T1000 (cell line): ENCODE results near the gene TMEM181.
"Not testable (repeated sequence)": the region's sequence is repeated elsewhere in the genome, so short reads cannot be mapped to it uniquely, and the experiment has no call there.

Source experiments
- DNase-seq: peaks from one replicate; lab custom pipeline; 2025; ENCODE audit warnings: mixed read lengths; lab: John Stamatoyannopoulos, UW

Gene TMEM181

DNA sequence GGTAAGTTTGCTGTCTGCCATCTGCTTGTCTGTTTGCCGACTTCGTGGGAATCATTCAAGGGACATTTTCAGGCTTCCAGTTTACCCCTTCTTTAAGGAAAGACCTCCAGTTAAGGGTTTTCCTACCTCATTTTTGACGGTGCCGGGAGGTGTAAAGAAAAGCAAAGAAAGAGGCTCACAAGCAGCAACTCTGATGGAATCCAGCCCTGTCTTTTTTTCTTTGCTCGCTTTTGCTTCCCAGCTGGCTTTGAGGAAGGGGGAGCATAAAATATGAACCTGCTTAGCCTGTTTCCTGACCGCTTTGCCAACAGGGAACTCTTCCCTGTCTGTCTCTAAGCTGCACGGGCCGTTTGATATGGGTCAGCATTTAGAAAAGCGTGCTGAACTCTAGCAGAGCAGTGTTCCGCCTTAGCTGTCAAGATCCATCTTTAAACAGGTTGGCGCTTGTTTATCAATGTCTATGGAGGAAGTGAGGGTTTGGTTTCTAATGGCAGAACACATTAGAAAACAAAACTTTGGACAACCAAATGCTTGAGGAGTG is 103.8 kb downstream of the TMEM181 start:
- no peak for DNase-seq

DNA sequence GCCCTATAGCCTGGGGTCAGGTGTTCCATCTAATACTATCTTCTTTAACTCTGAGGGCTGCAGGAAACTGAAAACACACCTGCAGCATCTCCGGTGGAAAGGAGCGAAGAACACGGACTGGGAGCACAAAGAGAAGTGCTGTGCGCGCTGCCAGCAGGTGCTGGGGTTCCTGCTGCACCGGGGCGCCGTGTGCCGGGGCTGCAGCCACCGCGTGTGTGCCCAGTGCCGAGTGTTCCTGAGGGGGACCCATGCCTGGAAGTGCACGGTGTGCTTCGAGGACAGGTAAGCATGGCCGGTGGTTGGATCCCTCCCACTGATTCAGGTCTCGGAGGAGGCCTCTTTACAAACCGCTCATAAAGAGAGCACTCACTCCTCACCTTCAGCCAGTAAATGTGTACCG is 105.4 kb downstream of the TMEM181 start:
- no peak for DNase-seq

DNA sequence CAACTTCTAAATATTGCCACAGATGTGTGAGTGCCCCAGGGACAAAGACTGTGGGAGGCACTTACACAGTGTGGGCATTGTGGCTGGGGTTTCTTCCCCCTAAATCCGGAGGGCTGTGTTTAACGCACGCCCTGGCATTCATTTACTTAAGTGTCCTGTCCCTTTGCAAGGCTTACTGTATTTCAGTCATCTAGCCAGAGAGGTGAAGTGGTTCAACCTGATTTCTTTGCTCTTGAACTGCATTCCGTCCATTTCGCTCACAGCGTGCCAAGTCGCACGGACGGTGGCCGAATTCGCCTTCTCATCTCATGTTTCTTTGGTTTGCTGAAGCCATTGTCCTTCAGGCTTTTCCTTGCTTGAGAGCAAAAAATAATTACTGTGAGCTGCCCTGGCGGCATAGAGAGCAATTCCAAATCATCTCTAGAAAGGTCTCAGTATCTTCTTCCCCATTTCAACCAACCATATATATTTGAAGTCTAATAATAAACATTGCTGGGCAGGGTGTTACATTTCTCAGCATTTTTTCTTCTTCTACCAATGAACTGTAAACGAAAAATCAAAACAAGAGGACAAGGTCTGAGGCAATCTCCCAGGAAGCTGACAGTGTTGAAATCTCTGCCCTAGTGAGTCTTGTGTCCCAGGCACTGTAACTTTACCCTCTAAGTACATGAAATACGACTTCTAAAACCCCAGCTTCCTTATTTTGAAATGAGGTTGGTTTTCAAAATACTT is 106.9 kb downstream of the TMEM181 start:
- DNase-seq = no peak

DNA sequence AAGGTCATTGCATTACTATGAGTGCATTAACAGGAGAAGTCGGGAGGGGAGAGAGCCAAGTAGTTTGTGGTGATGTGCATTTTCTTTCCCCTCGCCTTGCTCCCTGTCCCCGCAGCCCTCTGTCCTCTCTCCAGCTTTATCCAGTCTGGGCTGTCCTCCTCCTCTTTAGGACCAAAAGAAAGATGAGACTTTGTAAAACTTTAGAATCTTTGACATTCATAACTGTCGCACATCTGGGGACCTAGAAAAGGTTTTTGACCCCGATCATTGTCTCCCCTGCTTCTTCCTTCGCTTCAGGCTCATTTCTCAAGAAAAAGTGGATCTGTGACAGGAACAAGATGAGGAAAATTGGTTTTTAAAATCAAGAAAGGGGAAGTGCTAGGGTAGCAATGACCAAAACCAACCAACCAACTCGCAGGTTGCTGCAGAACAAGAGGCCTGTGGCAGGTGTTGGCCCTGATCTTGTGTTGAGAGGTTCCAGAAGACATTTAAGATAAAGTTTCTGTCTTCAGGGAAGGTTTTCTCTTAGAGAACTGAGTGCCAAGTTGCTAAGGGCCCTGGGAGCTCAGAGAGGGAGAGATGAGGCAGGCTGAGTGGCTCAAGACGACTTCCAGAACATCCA is 107.6 kb downstream of the TMEM181 start:
- DNase-seq = no peak

DNA sequence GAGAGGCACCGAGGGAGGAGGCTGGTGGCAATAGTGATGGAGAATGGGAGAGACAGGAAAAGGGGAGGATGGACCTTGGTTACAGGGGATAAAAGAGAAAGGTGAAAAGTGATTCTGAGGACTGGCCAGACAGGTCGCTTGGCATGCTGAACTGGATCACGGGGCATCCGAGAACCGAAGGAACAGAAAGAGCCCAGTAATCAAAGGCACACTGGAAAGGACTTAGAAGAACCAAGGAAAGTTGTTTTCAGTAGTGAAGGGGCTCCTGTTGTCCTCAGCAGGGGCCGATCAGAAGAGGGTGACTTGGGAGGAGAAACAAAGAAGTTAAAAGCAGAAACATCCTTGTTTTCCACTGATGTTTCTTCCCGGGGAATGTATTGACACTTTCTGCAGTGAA is 108.8 kb downstream of the TMEM181 start:
- DNase-seq = no peak

DNA sequence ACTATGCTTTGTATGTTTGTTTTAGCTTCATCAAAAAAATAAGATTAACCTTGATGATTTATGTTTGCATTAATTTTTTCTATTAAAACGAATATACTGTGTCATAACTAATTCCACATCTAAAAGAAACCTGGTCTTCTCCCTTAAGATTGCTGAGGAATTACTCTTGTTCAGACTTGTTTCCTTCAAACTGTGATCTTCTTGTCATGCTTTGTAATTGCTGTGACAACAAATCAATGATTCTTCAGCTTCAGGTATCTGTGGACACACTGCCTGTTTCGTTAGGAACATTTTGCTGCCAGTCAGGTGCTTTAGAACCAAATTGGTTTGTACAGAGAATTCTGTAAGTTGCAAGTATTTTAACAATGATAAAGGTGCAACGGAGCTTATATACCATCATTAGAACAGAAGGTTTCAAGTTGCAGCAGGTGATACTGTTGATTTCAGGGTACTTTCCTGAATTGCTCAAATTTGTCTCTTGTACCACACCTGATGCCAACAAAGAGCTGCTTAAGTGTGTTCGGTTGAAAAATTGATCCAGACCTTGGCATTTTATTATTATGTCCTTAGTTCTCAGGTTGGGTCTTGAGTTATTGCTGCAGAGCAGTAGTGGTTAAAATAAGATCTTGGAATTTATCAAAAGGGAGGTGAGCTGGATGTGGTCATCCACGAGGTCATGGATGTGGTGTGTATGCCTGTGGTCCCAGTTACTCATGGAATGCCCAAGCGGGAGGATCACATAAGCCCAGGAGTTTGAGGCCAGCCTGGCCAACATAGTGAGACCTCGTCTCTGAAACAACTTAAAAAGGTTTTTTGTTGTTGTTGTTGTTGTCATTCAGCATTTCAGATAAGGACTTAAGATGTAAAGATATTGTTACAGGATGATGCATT is 109.5 kb downstream of the TMEM181 start:
- no peak for DNase-seq

DNA sequence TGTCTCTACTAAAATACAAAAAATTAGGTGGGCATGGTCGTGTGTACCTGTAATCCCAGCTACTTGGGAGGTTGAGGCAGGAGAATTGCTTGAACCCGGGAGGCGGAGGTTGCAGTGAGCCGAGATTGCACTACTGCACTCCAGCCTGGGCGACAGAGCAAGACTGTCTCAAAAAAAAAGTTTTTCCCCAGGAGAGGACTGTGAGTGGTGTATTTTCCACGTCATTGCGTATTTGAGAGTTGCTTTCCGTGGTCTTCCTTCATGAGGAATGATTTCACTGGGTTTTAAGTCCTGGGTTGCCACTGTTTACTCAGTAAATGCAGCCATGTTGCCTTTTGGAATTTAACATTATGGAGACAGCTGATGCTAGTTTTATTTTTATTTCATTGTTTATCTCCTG is 112.2 kb downstream of the TMEM181 start:
- DNase-seq = not testable (repeated sequence)

DNA sequence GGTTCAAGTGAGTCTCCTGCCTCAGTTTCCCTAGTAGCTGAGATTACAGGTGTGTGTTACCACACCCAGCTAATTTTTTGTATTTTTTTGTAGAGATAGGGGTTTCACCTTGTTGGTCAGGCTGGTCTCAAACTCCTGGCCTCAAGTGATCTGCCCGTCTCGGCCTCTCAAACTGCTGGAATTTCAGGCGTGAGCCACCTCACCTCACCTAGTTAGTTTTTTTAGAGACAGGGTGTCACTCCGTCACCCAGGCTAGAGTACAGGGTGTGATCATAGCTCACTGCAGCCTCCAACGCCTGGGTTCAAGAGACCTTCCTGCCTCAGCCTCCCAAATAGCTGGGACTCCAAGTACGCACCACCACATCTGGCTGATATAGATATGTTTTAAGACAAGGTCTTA is 112.8 kb downstream of the TMEM181 start:
- DNase-seq = no peak

DNA sequence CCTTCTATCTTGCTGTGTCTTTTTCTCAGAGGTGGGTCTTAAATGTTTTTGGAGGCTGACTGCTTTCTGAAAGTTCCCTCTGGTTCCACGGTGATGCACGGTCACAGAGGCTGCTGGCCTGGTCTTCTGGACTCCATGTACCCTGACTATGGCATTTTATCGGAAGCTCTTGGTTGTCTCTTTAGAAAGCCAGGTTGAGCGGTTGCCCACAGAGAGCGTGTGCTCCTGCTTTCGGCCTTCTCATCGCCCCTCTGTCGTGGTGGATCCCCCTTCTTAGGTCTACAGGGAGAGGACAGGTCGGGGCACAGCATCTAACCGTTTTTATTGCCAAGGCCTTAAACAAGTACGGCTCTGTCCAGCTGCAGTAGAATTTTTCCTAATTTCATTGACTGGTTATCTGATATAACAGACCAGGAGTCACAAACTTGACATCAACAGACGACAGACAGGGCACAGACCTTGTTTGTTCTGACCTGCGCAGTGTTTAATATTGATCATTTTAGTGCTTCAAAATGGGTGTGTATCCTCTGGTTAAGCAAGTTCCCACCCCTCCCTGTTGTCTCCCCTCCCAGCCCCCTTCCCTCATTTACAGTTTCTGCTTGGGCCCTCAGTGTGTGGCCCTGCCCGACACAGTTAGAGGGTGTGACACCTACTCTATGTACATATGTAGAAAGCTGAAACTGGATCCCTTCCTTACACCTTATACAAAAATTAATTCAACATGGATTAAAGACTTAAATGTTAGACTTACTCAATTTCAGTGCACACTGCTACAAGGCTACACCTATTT is 114.6 kb downstream of the TMEM181 start:
- no peak for DNase-seq

DNA sequence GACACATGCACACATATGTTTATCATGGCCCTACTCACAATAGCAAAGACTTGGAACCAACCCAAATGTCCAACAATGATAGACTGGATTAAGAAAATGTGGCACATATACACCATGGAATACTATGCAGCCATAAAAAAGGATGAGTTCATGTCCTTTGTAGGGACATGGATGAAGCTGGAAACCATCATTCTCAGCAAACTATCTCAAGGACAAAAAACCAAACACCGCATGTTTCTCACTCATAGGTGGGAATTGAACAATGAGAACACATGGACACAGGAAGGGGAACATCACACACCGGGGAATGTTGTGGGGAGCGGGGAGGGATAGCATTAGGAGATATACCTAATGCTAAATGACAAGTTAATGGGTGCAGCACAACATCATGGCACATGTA is 117.2 kb downstream of the TMEM181 start:
- DNase-seq = not testable (repeated sequence)

DNA sequence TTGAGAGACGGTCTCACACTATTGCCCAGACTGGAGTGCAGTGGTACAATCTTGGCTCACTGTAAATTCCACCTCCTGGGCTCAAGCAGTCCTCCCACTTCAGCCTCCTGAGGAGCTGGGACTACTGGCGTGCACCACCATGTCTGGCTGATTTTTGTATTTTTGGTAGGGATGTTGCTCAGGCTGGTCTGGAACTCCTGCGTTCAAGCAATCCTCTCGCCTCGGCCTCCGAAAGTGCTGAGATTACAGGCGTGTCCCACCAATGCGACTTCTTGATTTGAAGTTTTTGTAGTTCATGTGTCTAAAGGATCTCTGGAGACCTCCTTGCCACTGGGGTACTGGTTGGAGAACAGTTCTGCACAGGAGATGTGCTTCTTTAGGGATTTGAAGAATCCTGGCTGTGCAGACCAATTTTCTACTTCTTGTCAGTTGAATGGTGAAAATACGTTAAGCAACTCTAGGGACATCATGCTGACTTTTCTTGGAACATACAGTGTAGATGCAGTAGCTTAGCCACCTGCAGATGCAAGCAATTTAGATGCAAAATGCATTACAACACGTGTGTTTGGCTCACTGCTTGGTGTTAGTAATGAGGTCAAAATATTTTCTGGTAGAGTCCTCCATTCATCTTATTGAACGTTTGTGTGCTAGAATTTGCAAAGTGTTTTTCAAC is 118.2 kb downstream of the TMEM181 start:
- DNase-seq = no peak

DNA sequence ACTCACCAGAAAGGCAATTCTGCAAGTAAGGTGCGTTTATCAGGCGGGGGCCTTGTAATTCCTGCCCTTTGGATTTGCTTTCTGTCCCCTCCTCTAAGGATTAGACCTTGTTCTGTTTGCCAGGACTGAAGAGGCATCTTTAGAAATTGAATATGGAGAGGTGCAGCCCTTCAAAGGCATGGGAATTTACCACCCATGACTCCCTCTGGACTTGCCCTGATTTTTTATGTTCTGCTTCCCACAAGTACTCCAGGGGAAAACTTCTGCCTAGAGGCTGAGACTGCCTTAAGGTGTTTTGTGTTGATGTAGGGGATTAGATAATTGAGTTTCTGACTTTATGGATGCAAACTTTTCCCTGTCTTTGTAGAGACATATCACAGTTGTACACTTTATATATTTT is 120.1 kb downstream of the TMEM181 start:
- no peak for DNase-seq

DNA sequence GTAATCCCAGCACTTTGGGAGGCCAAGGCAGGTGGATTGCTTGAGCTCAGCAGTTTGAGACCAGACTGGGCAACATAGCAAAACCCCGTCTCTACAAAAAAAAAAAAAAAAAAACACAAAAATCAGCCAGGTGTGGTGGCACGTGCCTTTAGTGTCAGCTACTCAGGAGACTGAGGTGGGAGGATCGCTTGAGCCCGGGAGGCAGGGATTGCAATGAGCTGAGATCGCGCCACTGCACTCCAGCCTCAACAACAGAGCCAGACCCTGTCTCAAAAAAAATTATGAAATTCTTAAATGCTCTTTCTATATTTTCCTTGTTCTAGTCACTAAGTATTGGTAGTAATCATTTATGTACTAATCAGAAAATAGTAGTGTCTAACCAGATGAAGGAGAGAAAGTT is 120.6 kb downstream of the TMEM181 start:
- no peak for DNase-seq

DNA sequence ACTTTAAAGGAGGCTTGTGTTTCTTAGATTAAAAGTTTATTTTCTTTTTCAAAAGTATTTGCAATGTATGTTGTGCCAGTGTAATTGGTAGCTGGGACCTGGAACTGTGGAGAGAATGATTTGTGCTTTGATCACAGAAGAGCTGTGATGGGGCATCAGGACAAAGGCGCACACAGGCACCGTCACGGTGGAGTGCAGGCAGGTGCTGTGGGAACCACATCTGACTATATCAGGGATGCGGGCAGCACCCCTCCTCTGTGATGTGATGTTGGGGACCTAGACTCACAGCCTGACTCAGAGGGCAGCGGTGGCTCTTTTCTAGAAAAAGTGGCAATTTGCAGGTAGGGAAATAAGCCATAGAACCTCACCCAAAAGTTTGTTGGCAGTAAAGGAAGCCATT is 124.4 kb downstream of the TMEM181 start:
- no peak for DNase-seq

DNA sequence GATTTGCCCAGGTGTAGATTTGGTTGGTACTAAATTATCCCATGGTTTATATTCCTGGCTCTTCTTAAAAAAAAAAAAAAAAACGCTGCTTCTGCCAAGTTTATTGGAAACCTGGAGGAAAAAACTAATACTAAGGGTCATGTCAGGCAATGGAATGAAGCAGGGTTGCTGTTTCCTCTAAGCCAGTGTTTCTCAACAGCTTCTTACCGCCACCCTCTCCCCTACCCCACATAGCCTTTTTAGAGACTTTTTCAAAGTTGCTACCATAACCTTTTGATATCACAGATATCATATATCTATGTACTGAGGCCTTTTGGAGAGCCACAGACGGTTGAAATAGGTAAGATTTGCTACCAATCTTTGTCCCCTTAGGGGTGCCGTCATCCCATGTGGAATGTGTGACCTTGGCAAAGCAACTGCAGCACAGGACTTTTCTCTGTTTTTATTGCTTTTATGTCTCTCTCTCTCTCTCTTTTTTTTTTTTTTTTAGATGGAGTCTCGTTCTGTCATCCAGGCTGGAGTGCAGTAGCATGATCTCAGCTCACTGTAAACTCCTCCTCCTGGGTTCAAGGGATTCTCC is 124.9 kb downstream of the TMEM181 start:
- no peak for DNase-seq
